ENCODE results near the gene GABBR1.

The GABBR1 gene

GRCh38 chr6:29629571-29629970 is 3.4 kb downstream of the GABBR1 start:
- no peak for TF ChIP-seq CTCF (IDR thresholded peaks at IDR 0.05; ENCODE audit: low read depth, low read length, missing control alignments)
- H3K4me3 ChIP-seq (ENCODE audit: low read depth, low read length): no peak overlapping the region
- no peak for DNase-seq (ENCODE audit: low read depth)

GRCh38 chr6:29628419-29629281 is 4.3 kb downstream of the GABBR1 start:
- peak; percentile 82 for TF ChIP-seq CTCF (IDR thresholded peaks at IDR 0.05; ENCODE audit: low read depth, low read length, missing control alignments)
- DNase-seq (ENCODE audit: low read depth): no peak
- H3K4me3 ChIP-seq (ENCODE audit: low read depth, low read length): peak overlapping the region; percentile 46

GRCh38 chr6:29627755-29628418 is 5.1 kb downstream of the GABBR1 start:
- TF ChIP-seq CTCF (IDR thresholded peaks at IDR 0.05; ENCODE audit: low read depth, low read length, missing control alignments): no peak
- H3K4me3 ChIP-seq (ENCODE audit: low read depth, low read length): peak overlapping the region; percentile 46
- no peak for DNase-seq (ENCODE audit: low read depth)

GRCh38 chr6:29626948-29627754 is 5.8 kb downstream of the GABBR1 start:
- no peak for TF ChIP-seq CTCF (IDR thresholded peaks at IDR 0.05; ENCODE audit: low read depth, low read length, missing control alignments)

GRCh38 chr6:29625337-29625930 is 7.5 kb downstream of the GABBR1 start:
- TF ChIP-seq CTCF (IDR thresholded peaks at IDR 0.05; ENCODE audit: low read depth, low read length, missing control alignments): no peak
- H3K4me3 ChIP-seq (ENCODE audit: low read depth, low read length): no peak overlapping the region
- no peak for DNase-seq (ENCODE audit: low read depth)

More at GRCh38 chr6:29626948-29627754, 5.8 kb downstream of the GABBR1 start:
- no peak overlapping the region for H3K4me3 ChIP-seq (ENCODE audit: low read depth, low read length)
- no peak for DNase-seq (ENCODE audit: low read depth)

GRCh38 chr6:29624520-29624961 is 8.4 kb downstream of the GABBR1 start:
- DNase-seq (ENCODE audit: low read depth): no peak
- TF ChIP-seq CTCF (IDR thresholded peaks at IDR 0.05; ENCODE audit: low read depth, low read length, missing control alignments): no peak
- no peak overlapping the region for H3K4me3 ChIP-seq (ENCODE audit: low read depth, low read length)
